ENCODE data around the gene FOXO3.

FOXO3 gene

DNA sequence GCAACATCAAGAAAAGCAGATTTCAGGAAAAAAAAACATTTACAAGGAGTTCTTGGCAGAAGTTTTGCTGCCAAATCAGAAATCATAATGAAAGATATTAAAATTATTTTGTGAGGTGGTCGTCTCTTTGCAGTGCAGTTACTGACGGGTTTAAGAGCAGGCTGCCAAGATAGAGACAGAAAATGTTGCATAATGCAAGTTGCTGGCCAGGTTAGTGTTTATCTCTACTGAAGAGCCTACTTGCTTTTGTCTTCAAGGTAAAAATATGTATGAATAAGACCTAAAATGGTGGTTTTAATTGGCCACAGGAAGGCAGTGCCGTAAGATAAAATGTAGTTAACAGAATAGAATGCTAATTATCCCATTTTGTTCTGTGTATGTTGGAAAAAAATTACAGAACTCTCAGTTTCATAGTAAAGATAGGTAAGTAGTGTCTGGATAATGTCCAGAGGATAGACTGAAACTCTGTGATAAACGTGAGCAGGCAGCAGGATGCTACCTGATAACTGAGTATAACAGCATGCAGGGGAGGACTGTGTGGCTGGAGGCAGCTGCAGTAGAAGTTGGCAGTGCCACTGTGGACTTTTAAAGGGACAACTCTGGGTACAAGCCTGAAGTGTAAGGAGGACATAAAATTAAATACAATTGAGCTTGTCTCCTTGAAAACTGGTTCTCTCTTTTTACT lies 13.9 kb downstream of the FOXO3 start:
- in situ Hi-C loops (cut with MboI; ENCODE audit: low sequenced_read_pairs), result no loop called here

DNA sequence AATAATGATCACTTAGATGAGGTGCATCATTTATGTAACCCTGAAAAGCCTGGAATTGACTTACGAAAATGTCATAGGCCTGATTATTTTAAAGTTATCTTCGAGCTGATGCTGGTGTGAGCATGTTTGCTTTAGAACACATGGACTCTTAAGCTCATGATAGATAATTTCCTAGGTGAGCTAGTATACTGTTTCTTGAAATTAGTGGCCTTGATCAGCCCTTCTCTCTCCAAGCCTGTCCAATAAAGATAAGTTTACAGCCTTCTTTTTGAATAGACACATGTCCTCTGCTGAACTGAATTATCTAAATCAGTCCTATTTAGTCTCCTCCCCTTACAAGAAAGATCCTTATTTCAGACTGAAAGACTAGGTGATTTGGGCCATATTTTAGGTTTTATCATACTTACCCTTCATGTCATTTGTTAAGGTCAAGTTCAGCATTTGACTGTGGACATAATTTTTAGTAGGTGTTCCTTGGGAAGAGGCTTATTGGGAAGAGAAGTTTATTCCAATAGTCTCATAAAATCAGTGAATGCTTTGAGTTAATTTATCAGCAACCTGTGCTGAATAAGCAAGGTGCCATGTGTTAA lies 15.3 kb downstream of the FOXO3 start:
- in situ Hi-C loops (cut with MboI; ENCODE audit: low sequenced_read_pairs), result no loop called here

DNA sequence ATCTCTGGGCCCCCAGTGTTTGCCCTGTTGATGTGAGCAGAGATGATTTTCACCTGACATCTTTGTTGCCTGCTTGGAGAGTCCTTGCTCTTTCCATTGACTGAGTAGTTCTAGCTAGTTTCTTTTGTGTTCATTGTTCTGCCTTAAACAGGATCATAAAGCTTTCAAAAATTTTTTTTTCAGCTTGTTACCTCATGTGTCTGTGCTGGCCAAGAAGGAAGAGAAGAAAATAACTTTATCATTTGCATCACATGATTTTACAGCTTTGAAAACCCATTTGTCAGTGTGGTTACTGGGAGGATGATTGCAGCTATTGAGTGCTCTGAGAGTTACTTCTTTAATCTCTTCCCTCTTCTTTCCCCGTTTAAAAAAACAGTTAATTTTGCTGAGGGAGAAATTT lies 16.0 kb downstream of the FOXO3 start:
- in situ Hi-C loops (cut with MboI; ENCODE audit: low sequenced_read_pairs), result no loop called here

DNA sequence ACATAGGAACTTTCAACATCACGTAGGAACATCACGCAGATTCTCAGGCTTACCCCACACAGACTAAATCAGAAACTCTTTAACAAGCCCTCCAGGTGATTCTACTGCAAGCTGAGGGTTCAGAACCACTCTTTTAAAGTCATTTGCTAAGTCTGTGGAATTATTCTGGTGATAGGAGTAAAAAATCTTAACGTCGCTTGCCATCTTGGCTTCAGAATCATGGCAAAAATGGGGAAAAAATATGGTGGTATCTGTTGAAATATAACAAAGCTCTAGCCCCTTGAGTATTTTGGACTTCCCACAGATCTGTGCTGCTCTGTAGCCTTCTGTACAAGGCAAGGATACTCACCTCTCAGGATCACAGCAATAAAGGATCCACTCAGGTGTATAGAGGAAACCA lies 17.4 kb downstream of the FOXO3 start:
- in situ Hi-C loops (cut with MboI; ENCODE audit: low sequenced_read_pairs), result no loop called here

DNA sequence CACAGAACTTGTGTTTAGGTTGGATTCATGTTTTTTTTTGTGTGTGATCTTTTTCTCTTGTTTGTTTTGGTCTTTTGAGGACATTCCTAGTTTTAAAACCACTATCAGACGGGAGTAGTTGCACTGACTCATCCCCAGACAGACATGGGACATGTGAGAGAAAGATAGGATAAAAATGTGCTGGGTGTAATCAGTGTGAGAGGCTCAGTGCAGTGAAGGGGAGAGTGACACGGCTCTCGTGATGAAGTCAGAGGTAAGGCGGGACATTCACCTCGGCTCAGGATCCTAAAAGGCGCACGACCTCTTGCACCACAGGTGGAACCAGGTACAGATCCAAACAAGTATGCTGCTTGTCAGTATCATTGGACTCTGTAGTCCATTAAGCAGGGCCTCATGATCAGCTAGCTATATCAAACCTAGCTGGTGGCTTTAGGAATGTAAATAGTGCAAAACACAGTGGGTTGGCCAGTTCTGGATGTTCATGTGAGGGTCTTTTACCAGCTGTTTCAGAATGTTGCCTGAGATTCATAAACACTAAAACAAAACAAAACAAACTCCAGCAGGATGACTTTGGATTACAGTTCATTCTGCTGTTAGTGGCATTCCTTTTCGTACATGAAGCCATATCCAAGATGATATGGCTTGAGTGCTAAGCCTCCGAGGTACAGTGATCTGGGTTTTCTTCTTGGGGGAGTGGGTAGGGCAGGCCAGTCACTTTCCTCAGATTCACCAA lies 18.0 kb downstream of the FOXO3 start:
- in situ Hi-C loops (cut with MboI; ENCODE audit: low sequenced_read_pairs), result no loop called here

DNA sequence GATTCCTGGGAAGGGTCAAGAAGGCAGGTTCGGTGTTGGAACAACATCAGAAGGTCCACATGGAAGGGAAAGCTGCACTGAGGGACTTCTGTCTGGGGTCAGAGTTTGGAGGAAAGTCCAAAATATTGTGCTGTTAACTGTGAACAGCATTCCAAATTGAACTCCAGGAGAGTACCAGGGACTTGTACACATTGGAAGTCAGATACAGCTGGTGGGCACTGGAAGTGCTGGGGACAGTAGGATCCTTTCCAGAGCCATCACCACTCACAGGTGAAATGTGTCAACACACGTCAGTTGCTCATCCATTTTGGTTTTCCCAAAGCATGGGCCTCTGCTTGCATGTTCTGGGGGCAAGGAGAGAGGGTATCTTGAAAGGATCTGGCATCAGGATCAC lies 18.6 kb downstream of the FOXO3 start:
- in situ Hi-C loops (cut with MboI; ENCODE audit: low sequenced_read_pairs), result no loop called here

DNA sequence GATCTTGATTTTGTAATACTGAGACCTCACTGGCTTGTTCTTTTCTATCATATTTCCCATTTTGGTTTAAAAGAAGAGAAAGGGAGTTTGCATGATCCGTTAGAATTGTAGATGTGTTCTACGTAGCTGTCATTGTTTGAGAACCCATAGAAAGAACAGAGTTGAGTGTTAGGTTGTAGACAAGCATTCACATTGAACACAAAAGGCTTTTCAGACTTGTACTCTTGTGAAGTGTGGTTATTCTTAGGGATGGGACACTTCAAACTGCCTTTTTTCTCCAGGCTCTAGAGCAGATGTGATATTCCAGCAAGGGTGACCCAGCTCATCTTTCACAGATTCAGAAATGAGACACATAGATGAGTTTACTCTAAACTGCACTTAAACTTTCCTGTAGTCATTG lies 19.9 kb downstream of the FOXO3 start:
- in situ Hi-C loops (cut with MboI; ENCODE audit: low sequenced_read_pairs), result no loop called here

DNA sequence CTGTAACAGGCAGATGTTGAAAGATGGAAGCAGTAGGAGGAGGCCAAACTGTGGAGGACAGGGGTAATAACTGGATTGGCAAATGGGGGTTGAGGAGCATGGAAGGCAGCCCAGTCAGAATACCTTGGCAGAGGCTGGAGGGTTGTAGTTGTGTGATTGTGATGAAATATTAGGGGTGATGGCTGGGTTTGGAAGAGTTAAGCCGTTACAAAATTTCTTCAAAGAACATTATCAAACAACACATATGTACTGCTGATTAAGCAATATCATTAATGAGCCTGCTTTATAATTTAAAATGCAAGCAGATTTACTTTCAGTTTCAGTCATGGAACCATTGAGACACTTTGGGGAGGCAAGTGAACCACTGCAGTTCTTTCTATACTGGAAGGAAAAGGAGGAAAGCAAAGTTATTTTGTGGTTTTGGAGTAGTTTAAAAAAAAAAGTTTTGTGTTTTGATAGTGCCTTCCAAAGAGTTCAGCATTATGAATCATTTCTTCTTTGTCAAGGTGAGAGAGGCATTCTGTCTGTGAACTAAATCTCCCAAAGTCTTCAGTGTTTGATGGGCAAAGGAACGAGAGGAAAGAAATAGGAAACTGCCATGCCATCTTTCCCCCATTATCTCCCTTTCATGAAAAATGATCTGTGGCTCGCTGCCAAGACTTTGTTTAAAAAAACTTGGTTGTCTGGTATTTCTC lies 20.7 kb downstream of the FOXO3 start:
- in situ Hi-C loops (cut with MboI; ENCODE audit: low sequenced_read_pairs), result no loop called here

DNA sequence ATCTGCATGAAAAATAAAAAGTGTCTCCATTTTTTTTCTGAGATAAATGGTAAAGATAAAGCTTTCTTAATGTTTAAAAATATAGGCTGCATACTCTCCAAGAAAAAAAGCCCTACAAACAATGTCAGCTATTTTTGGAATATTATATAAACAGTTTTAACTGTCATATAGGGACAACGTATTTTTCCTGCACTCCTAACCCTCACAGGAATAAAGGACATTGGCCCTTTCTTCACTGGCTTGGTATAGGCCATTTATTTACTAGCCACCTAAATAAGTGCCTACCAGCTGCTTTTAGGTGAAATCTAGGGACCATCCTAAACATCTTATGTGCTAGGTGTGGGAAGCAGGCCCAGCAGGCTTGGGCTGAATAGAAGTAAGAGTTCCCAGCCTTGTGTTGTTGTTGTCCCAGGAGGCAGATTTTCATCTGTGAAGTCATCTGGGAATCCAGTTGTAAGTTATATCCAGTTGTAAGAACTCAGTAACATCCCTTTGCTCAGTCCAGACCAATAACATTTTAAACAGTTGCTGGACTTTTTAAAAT lies 21.3 kb downstream of the FOXO3 start:
- in situ Hi-C loops (cut with MboI; ENCODE audit: low sequenced_read_pairs), result no loop called here

DNA sequence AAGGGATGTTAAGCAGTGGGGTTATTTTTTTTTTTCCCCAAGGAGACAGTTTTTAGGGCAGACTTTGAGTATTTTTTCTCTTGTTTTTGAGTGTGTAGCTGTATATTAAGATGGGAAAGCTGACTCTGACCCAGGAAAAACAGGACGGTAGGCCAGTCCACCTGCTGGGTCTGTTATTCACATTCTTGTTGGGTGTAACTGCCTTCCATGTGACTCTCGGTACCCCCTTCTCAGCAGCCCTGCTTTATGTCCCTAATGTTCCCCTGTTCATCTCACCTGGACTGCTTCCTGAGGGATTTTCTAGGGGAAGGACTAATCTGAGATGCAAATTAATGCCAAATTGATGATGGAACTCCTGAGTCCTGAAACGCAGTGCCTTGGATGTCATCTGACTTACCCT lies 21.9 kb downstream of the FOXO3 start:
- in situ Hi-C loops (cut with MboI; ENCODE audit: low sequenced_read_pairs), result no loop called here

DNA sequence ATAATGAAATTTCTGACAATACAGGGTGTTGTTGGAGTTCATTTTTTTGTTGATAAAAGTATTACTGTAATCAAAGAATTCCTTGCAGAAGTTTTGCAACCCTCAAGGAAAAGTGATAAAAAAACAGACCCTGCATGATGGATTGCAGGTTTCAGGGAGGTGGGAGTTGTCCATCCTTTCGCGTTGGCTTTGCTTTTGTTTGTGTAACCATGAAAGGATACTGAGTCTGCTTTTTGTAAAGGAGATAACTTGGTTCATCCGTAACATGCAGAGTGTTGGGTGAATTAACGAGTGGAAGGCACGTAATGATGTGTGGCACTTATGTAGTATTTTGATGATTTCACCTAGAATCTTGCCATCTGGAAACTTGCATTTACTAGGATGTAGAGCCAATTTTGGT lies 23.6 kb downstream of the FOXO3 start:
- in situ Hi-C loops (cut with MboI; ENCODE audit: low sequenced_read_pairs), result no loop called here

DNA sequence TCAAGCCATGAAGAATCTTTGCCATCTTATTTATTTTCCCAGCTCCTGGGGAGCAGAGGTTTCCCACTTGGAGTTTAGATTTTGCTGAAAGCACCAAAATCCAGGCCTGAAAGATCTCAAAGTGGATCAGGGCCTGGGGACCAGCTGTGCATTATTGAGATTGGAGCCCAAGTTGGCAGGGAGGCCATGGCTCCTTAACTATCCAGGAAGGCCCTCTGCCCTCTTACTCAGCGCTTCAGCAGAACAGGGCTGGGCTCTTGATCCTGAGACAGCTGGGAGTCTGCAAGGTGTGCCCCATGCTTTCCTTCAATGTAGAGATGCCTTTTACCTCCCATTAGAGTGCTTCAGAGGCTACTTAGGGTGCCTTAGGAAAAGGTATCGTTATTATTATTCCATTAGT lies 24.6 kb downstream of the FOXO3 start:
- in situ Hi-C loops (cut with MboI; ENCODE audit: low sequenced_read_pairs), result no loop called here

DNA sequence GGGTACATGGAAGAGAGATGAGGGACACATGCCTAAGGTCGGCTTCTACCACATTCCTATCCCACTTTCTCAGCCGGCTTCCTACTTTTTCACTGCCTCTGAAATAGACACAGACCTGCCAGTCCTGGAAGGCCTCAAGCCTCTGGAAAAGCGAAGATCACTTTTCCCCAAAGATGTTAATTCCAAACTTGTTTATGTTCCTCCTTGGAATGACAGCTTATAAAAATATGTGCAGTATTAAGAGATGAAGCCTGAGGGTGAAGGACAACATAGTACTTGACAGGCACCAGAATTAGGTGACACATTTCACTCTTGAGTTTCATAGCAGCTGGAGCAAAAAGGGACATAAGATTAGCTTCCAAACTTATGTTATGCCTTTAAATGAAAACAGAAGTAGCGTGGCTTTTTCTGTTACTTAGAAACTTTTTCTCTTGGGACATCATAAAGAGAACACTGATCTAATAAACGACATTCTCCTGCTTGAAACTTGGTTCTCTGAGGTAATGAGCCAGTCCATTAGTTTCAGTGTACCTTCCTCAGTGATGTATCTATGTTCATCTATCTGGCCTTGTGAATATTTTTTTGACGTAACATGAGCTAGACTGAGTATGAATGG lies 25.3 kb downstream of the FOXO3 start:
- in situ Hi-C loops (cut with MboI; ENCODE audit: low sequenced_read_pairs), result no loop called here

DNA sequence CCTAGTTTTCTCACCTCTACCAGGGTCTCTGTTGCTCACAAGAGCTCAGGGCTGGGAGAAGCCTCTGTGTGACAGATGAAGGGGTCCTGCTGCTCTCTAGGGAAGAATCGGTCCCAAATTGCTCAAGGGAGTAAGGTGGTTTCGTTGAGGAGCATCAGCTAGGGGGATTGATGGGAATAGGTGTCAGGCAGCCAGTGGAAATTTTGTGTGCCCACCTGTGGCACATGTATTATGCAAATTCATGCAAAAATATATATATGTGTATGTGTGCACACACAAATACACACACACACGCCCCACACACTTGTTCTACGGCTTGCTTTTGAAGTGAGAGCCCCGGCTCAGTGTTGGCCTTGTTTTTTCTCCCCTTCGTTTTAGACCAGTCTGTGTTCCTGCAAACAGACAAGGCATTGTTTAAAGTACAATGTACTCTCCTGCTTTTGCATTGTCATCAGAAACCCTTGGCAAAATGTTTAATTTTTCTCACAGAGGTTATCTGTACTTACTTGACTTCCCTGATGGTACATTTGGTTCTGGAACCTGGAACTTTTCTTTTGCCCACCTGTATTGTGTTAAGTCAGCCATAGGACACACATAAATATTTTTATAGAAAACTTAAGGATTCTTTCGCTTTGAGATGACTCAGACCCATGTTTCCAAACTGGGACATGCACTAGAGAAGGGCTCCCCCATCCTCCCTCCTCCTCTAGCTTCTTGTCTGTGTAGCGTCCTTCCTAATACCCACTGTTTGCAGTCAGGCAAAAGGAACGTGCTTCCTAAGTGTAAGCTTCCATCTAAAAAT lies 26.7 kb downstream of the FOXO3 start:
- in situ Hi-C loops (cut with MboI; ENCODE audit: low sequenced_read_pairs), result no loop called here

DNA sequence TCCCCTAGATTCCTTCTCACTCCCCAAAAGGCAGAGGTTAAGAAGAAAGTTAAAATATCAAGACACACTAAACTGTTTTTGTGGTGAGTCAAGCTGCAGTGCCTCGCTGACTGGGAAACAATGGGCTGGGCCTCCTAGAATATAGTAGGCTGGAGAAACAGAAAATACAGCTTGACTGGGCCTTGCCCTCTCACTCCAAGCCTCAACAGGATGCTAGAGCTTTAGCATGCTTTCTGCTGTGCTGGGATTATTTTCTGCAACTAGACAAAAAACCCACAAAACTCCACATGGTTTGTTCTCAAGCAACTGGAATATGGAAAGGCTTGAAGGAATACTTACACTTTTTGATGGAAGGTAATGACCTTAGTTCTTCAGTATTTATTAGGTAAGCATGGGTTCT lies 27.9 kb downstream of the FOXO3 start:
- in situ Hi-C loops (cut with MboI; ENCODE audit: low sequenced_read_pairs), result no loop called here

DNA sequence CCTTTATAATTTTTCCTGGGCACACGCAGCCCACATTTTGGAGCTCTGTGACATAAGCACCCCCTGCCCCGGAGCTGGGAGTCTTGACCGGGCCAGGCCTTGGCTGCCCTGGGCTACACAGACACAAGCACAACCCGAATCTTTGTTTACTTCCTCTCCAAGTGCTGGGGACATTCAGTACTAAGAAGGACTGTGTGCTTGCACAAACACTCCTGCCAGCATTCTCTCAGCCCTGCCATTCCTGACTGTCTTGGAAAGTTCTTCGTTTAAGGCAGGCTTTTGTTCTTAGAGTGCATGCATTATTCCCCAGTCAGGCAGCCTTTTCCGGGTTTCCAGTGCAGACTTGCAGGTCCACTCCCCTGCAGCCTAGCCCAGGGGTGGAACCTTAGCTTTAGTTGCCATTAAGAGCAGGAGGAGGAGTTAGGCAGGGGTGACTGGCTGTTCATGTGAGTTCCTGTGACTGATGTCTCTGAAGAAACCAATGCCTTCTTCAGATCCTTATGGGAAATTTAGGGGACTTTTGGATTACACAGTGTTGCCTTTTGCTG lies 28.6 kb downstream of the FOXO3 start:
- in situ Hi-C loops (cut with MboI; ENCODE audit: low sequenced_read_pairs), result no loop called here

DNA sequence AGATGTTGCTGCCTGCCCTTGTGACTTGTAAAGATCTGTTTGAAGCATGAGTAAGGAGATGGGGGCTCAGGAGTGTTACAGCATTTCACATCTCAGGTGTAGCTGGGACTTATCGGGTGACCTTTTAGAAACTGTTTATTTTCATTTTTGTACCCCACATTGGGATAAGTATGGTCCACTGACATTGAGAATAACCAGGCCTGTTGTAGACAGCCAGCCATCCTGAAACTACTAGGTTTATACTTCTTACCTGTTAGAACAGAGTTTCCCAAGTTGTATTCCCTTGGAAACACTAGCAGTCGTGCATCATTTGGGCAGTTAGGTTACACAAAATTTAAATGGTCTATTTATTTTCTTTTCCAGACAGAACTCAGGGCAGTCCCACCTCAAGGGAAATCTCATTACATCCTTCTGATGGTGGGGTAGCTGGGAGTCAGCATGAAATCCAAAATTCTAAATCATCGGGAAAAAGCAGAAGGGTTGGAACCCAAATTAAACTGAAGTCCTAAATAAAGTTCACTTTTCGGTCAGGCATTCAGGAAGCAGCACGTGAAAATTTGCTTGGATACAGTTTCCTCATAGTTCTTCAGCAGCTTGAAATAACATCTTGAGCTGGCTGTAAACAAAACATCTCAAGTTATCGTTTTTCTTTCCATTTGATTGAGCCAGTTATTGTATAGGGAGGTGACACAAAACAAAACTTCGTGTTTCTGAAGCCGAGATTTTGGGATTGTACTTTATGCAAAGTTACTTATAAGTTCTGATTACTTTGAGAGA lies 30.5 kb downstream of the FOXO3 start:
- in situ Hi-C loops (cut with MboI; ENCODE audit: low sequenced_read_pairs), result no loop called here

DNA sequence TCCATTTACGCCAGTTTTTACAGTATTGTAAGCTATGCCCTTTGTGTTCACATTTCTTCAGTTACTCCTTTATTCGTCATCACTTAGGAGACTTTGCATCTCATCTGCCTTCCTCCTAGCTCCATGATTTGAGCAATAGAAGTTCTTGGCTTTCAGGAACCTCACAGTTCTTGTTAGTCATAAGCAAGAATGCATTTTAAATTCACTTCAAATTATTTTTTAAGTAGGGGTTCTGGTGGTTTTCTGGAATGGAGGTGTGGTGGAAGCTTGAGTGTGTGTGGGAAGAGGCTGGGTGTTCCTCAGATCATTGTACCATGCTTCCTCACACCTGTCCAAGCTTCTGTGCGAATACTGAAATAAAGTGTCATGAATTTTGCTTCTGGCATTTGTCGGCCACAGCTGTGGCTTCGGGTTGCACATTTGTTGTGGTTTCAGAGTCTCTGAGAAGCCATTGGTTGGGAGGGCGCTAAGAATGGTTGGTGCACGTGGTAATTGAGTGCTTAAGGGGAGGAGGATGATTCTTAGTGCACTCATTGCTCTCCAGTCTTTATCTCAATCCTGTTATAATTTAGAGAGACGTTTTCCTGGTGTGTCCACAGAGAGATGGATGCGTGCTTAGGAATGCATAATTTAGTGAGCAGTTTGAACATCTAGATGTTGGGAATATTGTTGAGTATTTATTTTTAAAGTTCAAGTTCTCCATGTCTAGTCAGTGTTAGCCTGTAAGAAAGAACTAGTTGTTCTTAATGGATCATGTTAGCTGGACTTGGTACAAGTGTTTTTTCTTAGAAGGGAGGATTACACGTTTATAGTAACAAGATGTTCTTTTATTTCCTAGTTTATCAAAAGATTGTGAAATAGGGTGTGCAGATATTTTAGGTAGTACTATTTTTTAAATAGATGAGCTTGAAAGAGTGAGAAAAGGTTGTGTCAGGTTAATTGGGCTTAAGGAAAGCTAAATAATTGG lies 31.9 kb downstream of the FOXO3 start:
- in situ Hi-C loops (cut with MboI; ENCODE audit: low sequenced_read_pairs), result no loop called here

Measured in hTERT RPE-1 (cell line).